HCT116 (cell line): ENCODE results near the gene SCFD2. TPM values are rescaled to one million over a fixed set of nuclear protein-coding genes. Genes with fewer than 3 reads are reported as not detected.

Experiments used
- ATAC-seq: fragments of 200-7000 bp; cut with Tn5 transposase; 2 replicates; pipeline ENCODE4 v1.9.1; 2020; ENCODE audit warnings: mild to moderate bottlenecking, moderate library complexity
- BruUV-seq: library from RNA; stranded (reverse); fragments of 400-500 nt; replicated peaks from 2 replicates; lab custom pipeline; 2021; lab: Mats Ljungman, UMichigan
- CTCF ChIA-PET: fragments of 300-600 bp; sonication (Branson Sonifier 250); formaldehyde crosslinking; loops from one replicate; lab custom pipeline; 2021; ENCODE audit warnings: antibody characterized with exemption; lab: Charles Lee
- POLR2A ChIA-PET: fragments of 300-600, 350-600 bp; sonication (Branson Sonifier 250); formaldehyde crosslinking; loops from one replicate; lab custom pipeline; 2021; ENCODE audit warnings: antibody characterized with exemption; lab: Charles Lee
- RAD21 ChIA-PET, 2 experiments: fragments of 300-600 bp; sonication (Branson Sonifier 250); formaldehyde crosslinking; loops; one replicate each; lab custom pipeline; 2023; ENCODE audit warnings: low total read pairs in 2 of 2; ENCODE audit not compliant: uncharacterized antibody in 2 of 2, unreplicated experiment in 2 of 2, low non-redundant PET in 1 of 2; lab: Charles Lee
- DNase-seq: peaks from one replicate; pipeline ENCODE4 v3.0.0-alpha.2; 2010; ENCODE audit warnings: low read depth, low spot score
- H2AFZ ChIP-seq: fragments of 200-600 bp; shearing (Covaris generic), sonication (generic); 2 replicates; pipeline ENCODE4 v1.6.1; 2017; ENCODE audit warnings: low read depth, mixed run types, mixed read lengths, antibody characterized with exemption, low read length; ENCODE audit not compliant: poor library complexity, severe bottlenecking
- H3K27ac ChIP-seq: 2 replicates; pipeline ENCODE4 v1.5.1; 2012; ENCODE audit warnings: low read depth, low read length
- H3K27me3 ChIP-seq: fragments of 200-600 bp; sonication (generic); 2 replicates; pipeline ENCODE4 v1.6.1; 2016; ENCODE audit warnings: mixed run types, low read length, mixed read lengths; ENCODE audit not compliant: insufficient read depth
- H3K36me3 ChIP-seq, 2 experiments: fragments of 200-500 bp in 1 of 2; fragments of 200-600 bp in 1 of 2; sonication (Bioruptor generic) in 1 of 2; sonication (generic) in 1 of 2; 2 replicates each; pipeline versions ENCODE4 v1.5.1 to v1.6.1; 2014 to 2016; ENCODE audit warnings: low read length in 2 of 2, inconsistent platforms in 1 of 2, mixed read lengths in 1 of 2, mixed run types in 1 of 2; ENCODE audit not compliant: insufficient read depth in 2 of 2, control insufficient read depth in 1 of 2
- H3K4me1 ChIP-seq, 2 experiments: fragments of 200-600 bp in 1 of 2; sonication (generic) in 1 of 2; 2 replicates each; pipeline versions ENCODE4 v1.5.1 to v1.6.1; 2012 to 2017; ENCODE audit warnings: low read length in 2 of 2, inconsistent platforms in 1 of 2, mild to moderate bottlenecking in 1 of 2, mixed read lengths in 1 of 2, mixed run types in 1 of 2, moderate library complexity in 1 of 2; ENCODE audit not compliant: insufficient read depth in 2 of 2, control insufficient read depth in 1 of 2
- H3K4me2 ChIP-seq: fragments of 200-600 bp; sonication (generic); 2 replicates; pipeline ENCODE4 v1.6.1; 2017; ENCODE audit warnings: mixed run types, low read length, mixed read lengths
- H3K4me3 ChIP-seq, 2 experiments: fragments of 200-600 bp in 1 of 2; sonication (generic) in 1 of 2; replicated peaks in 1 of 2; 2 replicates each; pipeline ENCODE4 v1.5.1; 2011 to 2016; ENCODE audit warnings: low read length in 2 of 2, control low read depth in 1 of 2, low read depth in 1 of 2, mild to moderate bottlenecking in 1 of 2, mixed read lengths in 1 of 2, mixed run types in 1 of 2
- H3K79me2 ChIP-seq: fragments of 200-600 bp; sonication (generic); 2 replicates; pipeline ENCODE4 v1.6.1; 2017; ENCODE audit warnings: mild to moderate bottlenecking, mixed run types, low read length, moderate library complexity, mixed read lengths; ENCODE audit not compliant: insufficient read depth
- H3K9ac ChIP-seq: fragments of 200-600 bp; sonication (generic); 2 replicates; pipeline ENCODE4 v1.6.1; 2016; ENCODE audit warnings: low read length, mixed read lengths
- H3K9me2 ChIP-seq: fragments of 200-600 bp; sonication (generic), shearing (Covaris generic); 2 replicates; pipeline ENCODE4 v1.6.1; 2017; ENCODE audit warnings: mixed run types, mild to moderate bottlenecking, moderate library complexity; ENCODE audit not compliant: insufficient read depth
- H3K9me3 ChIP-seq, 2 experiments: fragments of 200-500 bp in 1 of 2; fragments of 200-600 bp in 1 of 2; sonication (Bioruptor generic) in 1 of 2; sonication (generic) in 1 of 2; 2 replicates each; pipeline ENCODE4 v1.6.1; 2014 to 2017; ENCODE audit warnings: low read length in 2 of 2, mixed read lengths in 2 of 2, inconsistent platforms in 1 of 2, low read depth in 1 of 2, mild to moderate bottlenecking in 1 of 2, mixed run types in 1 of 2, moderate library complexity in 1 of 2; ENCODE audit not compliant: control insufficient read depth in 1 of 2, insufficient read depth in 1 of 2
- H4K20me1 ChIP-seq: fragments of 200-600 bp; sonication (generic), shearing (Covaris generic); 2 replicates; pipeline ENCODE4 v1.6.1; 2017; ENCODE audit warnings: mixed run types, mild to moderate bottlenecking, moderate library complexity; ENCODE audit not compliant: insufficient read depth
- ATF3 ChIP-seq: IDR thresholded peaks from 2 replicates; pipeline ENCODE4 v1.6.1; 2012
- CEBPB ChIP-seq: IDR thresholded peaks from 2 replicates; pipeline ENCODE4 v1.6.1; 2012; ENCODE audit warnings: low read depth
- ELF1 ChIP-seq: IDR thresholded peaks from 2 replicates; pipeline ENCODE4 v1.6.1; 2012; ENCODE audit warnings: low read depth, borderline replicate concordance
- EZH2 ChIP-seq: fragments of 200-600 bp; sonication (generic); IDR thresholded peaks from 2 replicates; pipeline ENCODE4 v1.6.1; 2017; ENCODE audit warnings: antibody characterized with exemption, mixed run types
- EZH2phosphoT487 ChIP-seq: fragments of 200-600 bp; IDR thresholded peaks from 2 replicates; pipeline ENCODE4 v1.6.1; 2018; ENCODE audit warnings: antibody characterized with exemption, borderline replicate concordance
- FOSL1 ChIP-seq: IDR thresholded peaks from 2 replicates; pipeline ENCODE4 v1.6.1; 2012; ENCODE audit warnings: low read depth
- RAD21 ChIP-seq: IDR thresholded peaks from 2 replicates; pipeline ENCODE4 v1.6.1; 2012; ENCODE audit warnings: low read depth, mild to moderate bottlenecking
- SRF ChIP-seq: IDR thresholded peaks from 2 replicates; pipeline ENCODE4 v1.6.1; 2012; ENCODE audit warnings: low read depth
- TCF7L2 ChIP-seq: IDR thresholded peaks from 2 replicates; pipeline ENCODE4 v1.7.0; 2011; ENCODE audit warnings: borderline replicate concordance, inconsistent platforms; ENCODE audit not compliant: insufficient read depth, insufficient read length; ENCODE audit errors: extremely low read depth
- YY1 ChIP-seq: IDR thresholded peaks from 2 replicates; pipeline ENCODE4 v1.6.1; 2011; ENCODE audit warnings: low read length, low read depth, moderate library complexity, mild to moderate bottlenecking; ENCODE audit not compliant: insufficient replicate concordance; ENCODE audit errors: extremely low read depth
- ZFX ChIP-seq: fragments of 450-650 bp; IDR thresholded peaks from 2 replicates; pipeline ENCODE4 v1.6.1; 2017
- intact Hi-C: fragments of 100-400 bp; cut with micrococcal nuclease; formaldehyde crosslinking; loops from 2 replicates; pipeline ENCODE4 v1.10.0; 2022
- total RNA-seq: library from RNA; stranded (reverse); gene quantifications from one replicate; pipeline ENCODE4 v1.2.1, GENCODE V29; 2021; ENCODE audit not compliant: unreplicated experiment
- TF ChIP-seq, protein P1 (sequence below): IDR thresholded peaks from 2 replicates; pipeline ENCODE4 v1.6.1; 2012; ENCODE audit warnings: low read depth
- TF ChIP-seq, protein P2 (sequence below), 3 experiments: fragments of 200-600 bp in 1 of 3; sonication (generic) in 1 of 3; IDR thresholded peaks in 2 of 3; conservative IDR thresholded peaks in 1 of 3; 2 replicates each; pipeline ENCODE4 v1.5.1; 2012 to 2017; ENCODE audit warnings: low read depth in 2 of 3, low read length in 2 of 3, antibody characterized with exemption in 1 of 3, borderline replicate concordance in 1 of 3, control low read depth in 1 of 3, mild to moderate bottlenecking in 1 of 3, mixed read lengths in 1 of 3, mixed run types in 1 of 3, moderate library complexity in 1 of 3; ENCODE audit not compliant: insufficient read depth in 1 of 3

Gene SCFD2
- total RNA-seq, 1 experiment from 2014 or later = 13.6 TPM

- H3K27ac ChIP-seq = no peak overlapping the region
- H3K79me2 ChIP-seq = no peaks in the 10 kb centered on the region
- no peaks in the 10 kb centered on the region for H3K9me2 ChIP-seq
- no peak overlapping the region for H3K9ac ChIP-seq
- no peak overlapping the region for H3K4me2 ChIP-seq
- DNase-seq = no peak
- POLR2A ChIA-PET = no interaction called here
- TF ChIP-seq SRF = no peak
- no peak for TF ChIP-seq EZH2phosphoT487
- no peak for TF ChIP-seq ATF3
- TF ChIP-seq, protein P1, sequence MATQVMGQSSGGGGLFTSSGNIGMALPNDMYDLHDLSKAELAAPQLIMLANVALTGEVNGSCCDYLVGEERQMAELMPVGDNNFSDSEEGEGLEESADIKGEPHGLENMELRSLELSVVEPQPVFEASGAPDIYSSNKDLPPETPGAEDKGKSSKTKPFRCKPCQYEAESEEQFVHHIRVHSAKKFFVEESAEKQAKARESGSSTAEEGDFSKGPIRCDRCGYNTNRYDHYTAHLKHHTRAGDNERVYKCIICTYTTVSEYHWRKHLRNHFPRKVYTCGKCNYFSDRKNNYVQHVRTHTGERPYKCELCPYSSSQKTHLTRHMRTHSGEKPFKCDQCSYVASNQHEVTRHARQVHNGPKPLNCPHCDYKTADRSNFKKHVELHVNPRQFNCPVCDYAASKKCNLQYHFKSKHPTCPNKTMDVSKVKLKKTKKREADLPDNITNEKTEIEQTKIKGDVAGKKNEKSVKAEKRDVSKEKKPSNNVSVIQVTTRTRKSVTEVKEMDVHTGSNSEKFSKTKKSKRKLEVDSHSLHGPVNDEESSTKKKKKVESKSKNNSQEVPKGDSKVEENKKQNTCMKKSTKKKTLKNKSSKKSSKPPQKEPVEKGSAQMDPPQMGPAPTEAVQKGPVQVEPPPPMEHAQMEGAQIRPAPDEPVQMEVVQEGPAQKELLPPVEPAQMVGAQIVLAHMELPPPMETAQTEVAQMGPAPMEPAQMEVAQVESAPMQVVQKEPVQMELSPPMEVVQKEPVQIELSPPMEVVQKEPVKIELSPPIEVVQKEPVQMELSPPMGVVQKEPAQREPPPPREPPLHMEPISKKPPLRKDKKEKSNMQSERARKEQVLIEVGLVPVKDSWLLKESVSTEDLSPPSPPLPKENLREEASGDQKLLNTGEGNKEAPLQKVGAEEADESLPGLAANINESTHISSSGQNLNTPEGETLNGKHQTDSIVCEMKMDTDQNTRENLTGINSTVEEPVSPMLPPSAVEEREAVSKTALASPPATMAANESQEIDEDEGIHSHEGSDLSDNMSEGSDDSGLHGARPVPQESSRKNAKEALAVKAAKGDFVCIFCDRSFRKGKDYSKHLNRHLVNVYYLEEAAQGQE = no peak
- TF ChIP-seq TCF7L2 = no peak
- TF ChIP-seq CEBPB = no peak
- TF ChIP-seq YY1 = no peak
- TF ChIP-seq RAD21 = no peak
- no peak for TF ChIP-seq ZFX
- TF ChIP-seq ELF1 = no peak
- no peak for TF ChIP-seq FOSL1
- no peak for TF ChIP-seq EZH2
- TF ChIP-seq, protein P2, sequence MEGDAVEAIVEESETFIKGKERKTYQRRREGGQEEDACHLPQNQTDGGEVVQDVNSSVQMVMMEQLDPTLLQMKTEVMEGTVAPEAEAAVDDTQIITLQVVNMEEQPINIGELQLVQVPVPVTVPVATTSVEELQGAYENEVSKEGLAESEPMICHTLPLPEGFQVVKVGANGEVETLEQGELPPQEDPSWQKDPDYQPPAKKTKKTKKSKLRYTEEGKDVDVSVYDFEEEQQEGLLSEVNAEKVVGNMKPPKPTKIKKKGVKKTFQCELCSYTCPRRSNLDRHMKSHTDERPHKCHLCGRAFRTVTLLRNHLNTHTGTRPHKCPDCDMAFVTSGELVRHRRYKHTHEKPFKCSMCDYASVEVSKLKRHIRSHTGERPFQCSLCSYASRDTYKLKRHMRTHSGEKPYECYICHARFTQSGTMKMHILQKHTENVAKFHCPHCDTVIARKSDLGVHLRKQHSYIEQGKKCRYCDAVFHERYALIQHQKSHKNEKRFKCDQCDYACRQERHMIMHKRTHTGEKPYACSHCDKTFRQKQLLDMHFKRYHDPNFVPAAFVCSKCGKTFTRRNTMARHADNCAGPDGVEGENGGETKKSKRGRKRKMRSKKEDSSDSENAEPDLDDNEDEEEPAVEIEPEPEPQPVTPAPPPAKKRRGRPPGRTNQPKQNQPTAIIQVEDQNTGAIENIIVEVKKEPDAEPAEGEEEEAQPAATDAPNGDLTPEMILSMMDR (IDR thresholded peaks at IDR 0.05 in 2 of 3, conservative IDR thresholded peaks at IDR 0.05 in 1 of 3; ENCODE audit: borderline replicate concordance in 1 of 3, insufficient read depth in 1 of 3, low read depth in 2 of 3, low read length in 2 of 3) = no peak
- CTCF ChIA-PET = no interaction called here
- H4K20me1 ChIP-seq = no peaks in the 10 kb centered on the region
- H3K4me1 ChIP-seq = peaks cover 3 to 8% of the 10 kb centered on the region in 2 experiments; a peak in 2 of 4 replicates
- BruUV-seq = no TSS peak
- no peak overlapping the region for H2AFZ ChIP-seq
- RAD21 ChIA-PET = no interaction called here
- H3K27me3 ChIP-seq = no peaks in the 10 kb centered on the region
- intact Hi-C loops = loop anchor here (5.0 to 10.0 kb wide), 4 partner anchors 636 to 889 kb away; no protein-coding TSS in a partner anchor
- no peak for ATAC-seq
- H3K4me3 ChIP-seq = no peak overlapping the region
- H3K9me3 ChIP-seq = no peaks in the 10 kb centered on the region
- no peaks in the 10 kb centered on the region for H3K36me3 ChIP-seq
Measured at GRCh38 chr4:53018471-53018870, 347.4 kb downstream of the SCFD2 start.
